Stimulated activated CD4-positive, alpha-beta T cell treated with anti-CD3 and anti-CD28 coated beads, TNF-alpha, amount 100 ng/mL, for 1 hour (primary cell): ENCODE data around the gene SETD5.

Experiments used
- DNase-seq, 3 donors: peaks; one replicate each; pipeline ENCODE4 v3.0.0-alpha.2; 2020; ENCODE audit warnings: low read depth in 3 of 3, low spot score in 1 of 3

SETD5 gene

DNA sequence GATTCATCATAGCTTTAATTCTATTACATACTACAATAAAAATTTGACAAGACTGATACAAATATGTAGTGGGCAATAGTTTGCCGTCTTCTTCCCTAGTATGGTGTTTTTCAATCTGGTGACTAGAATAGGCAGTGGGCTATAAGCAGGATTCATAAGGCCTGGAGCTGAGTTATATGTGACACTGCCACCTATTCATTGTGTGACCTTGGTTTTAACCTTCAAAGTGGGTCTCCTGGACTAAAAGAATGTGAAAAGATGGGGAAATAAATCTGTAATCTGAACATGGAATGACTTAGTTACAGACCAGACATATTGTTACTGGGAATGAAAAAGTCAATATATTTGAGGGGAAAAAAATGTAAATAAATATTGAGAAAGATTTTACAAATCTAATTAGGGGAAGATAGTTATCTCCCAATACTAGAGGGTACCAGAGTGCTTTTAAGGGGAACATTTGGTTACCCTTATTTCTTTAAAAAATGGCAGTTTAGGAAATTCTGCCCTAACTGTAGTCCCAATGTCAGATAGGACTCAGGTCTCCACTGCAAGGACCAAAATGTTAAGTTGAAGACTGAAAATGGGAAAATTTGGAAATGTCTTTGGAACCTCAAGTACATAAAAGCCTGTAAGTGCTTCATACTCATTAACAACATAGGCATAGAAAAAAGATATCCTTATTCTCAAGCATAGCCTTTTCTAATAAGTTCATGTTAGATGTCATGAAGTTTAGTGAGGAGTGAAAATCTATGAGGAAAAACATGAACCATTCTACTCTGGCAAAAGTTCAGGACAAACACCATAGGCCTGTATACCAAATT is 10.7 kb upstream of the SETD5 start:
- DNase-seq = no peak

- no peak for DNase-seq
These were observed 10.1 kb upstream of the SETD5 start for GRCh38 chr3:9387322-9387655.

GRCh38 chr3:9388142-9388541 is 9.3 kb upstream of the SETD5 start:
- no peak for DNase-seq

DNA sequence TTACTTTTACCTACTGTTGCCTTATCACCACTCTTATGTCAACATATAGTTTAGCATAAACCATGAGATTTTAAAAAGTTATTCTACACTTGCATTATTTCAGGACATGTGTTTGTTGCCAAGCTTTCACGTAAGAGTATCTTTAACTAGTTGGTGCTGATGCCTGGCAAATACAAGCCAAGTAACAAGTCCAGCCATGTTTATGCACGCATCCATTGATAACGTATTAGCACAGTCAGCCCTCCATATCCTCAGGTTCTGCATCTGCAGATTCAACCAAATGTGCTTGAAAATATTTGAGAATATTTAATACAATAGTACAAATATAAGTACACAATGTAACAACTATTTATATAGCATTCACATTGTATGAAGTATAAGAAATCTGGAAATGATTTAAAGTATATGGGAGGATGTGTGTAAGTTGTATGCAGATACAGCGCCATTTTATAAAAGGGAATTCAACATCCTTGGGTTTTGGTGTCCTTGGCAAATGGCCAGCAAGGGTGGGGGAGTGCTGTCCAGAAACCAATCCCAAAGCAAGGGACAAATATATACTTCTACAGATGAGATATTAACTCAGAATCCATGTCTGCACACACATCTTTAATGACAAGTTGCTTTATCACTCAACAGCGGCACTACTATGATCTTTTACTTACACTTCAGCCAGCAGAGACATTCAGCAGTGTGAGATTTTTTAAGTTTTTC is 8.7 kb upstream of the SETD5 start:
- DNase-seq = no peak

GRCh38 chr3:9390265-9390888 is 7.0 kb upstream of the SETD5 start:
- DNase-seq = no peak

- DNase-seq = no peak
These were observed 5.4 kb upstream of the SETD5 start for GRCh38 chr3:9392041-9392440.

DNA sequence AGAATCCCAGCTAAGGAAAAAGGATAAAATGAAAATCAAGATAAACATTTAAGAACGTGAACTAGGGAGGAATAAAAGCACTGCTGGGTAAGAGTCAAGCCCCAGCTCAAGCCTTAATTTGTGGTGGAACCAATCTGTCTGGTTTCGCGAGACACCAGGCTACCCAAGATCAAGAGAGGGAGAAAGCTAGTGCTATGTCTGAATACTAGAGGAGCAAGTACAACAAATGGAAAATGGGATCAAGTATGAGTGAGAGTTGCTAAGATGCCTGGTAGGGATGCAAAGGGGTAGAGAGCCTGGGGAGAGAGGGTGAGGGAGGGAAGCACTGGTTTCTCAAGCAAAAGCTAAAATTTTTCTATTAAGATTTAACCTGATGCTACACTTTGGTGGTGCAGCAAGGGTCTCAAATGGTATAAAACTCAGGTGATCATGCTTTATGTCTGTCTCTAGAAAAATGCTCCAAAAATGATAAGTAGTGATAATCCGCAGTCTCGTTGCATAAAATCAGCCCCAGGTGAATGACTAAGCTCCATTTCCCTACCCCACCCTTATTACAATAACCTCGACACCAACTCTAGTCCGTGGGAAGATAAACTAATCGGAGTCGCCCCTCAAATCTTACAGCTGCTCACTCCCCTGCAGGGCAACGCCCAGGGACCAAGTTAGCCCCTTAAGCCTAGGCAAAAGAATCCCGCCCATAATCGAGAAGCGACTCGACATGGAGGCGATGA is 1.7 kb upstream of the SETD5 start:
- no peak for DNase-seq

GRCh38 chr3:9396301-9396631 is 1.1 kb upstream of the SETD5 start:
- peak; percentile 43 to 58 (median 52) for DNase-seq

DNA sequence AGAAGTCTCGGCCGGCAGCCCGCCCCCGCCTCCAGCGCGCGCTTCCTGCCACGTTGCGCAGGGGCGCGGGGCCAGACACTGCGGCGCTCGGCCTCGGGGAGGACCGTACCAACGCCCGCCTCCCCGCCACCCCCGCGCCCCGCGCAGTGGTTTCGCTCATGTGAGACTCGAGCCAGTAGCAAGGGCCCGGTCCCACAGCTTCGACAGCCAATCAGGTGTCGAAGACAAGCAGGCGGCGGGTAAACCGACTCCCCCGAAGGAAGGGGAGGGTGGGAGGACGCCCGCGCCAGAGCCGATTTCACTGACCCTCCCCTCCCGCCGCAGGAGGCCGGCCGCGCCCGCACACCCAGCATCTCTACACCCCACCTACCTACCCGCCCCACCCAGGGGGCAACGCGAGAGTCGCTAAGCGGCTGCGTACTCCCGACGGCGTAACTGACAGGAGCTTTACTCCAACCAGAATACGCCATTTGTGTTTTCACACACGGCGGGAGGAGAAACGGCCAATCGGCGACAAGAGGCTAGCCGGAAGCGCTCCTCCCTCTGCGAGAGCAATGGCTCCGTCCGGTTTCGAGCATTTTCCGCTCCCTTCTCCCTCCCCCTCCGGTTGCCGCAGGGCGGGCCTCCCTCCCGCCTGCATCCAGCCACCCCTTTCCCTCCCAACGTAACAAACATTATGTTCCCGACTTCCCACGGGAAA is 633 bp upstream of the SETD5 start:
- DNase-seq = peak; percentile 95 to 97 (median 95)

GRCh38 chr3:9397906-9398699 is 688 bp downstream of the SETD5 start:
- DNase-seq = no peak

DNA sequence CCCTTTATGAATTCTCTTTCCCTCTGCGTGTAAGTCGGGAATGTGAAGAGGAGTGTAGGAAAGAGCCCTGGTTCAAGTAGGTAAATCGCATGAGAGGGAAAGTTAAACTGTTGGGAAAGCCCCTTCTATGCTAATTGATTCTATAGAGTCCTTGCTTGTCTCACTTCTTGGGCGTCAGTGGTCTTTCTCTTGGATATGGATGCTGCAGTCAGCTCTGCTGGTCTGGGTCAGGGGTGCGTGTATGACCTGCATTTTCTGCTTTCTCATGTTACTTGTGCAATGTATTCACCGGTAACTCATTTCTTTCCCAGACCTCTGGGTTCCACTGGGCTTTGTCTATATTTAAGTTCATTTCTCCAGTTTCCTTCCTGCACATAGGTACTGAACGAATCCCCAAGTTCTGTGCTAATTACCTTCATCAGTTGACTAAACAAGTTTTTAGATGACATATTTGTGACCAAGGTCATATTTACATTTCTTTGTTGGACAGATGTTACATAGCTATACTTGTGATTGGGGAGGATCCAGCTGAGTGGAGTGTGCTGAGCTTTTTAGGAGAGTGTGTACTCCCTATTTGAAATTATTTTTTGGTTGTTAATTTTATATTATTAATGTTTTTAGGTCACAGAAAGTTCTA is 1.4 kb downstream of the SETD5 start:
- no peak for DNase-seq

- DNase-seq = no peak
These were observed 1.9 kb downstream of the SETD5 start for GRCh38 chr3:9399337-9399703.

DNA sequence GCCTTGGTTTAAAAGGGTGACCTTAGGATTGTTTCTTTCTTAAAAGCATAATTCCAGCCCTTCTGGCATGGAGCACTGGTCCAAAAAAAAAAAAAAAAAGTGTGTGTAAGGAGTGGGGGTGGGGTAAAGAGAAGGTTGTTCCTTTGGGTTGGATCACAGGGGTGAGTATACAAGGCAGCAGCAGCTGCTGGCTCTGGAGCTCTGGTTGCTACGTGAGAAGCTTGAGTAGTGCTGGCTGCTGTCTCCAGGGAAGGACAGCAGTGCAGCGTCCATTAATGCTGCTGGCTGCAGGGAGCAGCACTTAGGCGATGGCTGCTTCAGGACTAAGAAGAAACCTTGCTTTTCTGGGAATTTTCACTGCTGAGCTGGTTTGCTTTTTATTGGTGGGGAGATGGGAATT is 2.3 kb downstream of the SETD5 start:
- no peak for DNase-seq

DNA sequence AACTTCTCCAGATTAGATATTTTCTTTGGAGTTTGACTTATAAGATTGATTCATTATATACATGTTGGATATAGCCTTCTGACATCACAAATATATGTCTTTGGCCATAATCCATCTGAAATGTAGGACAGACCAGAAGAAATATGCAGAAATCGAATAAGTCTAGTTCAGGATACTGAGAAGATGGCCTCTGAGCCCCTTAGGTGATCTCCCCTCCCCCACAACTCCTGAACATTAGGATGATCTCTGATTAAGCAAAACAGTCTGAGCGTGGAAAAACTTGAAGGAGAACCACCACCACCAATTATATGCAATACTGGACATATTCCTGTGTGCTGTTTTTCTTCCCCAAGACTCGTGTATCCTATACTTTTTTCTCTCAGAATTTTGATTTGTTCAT is 3.2 kb downstream of the SETD5 start:
- no peak for DNase-seq

DNA sequence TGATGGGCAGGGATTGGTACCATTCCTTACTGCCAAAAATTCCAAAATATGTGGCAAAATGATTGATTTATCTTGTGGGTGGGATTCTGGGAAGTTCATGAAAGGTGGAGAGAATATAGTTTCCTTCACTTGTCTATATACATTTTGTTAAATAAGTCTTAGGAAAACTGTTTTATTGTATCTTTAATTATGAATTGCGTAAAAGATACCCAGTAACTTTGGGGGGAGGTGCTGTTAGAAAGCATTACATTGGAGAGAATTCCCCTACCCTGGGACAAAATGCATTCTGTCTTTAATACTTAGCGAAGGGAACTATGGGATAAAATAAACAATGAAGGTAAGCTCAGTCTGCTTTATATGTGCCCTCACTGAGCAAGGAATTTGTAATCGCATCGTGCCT is 4.6 kb downstream of the SETD5 start:
- no peak for DNase-seq

DNA sequence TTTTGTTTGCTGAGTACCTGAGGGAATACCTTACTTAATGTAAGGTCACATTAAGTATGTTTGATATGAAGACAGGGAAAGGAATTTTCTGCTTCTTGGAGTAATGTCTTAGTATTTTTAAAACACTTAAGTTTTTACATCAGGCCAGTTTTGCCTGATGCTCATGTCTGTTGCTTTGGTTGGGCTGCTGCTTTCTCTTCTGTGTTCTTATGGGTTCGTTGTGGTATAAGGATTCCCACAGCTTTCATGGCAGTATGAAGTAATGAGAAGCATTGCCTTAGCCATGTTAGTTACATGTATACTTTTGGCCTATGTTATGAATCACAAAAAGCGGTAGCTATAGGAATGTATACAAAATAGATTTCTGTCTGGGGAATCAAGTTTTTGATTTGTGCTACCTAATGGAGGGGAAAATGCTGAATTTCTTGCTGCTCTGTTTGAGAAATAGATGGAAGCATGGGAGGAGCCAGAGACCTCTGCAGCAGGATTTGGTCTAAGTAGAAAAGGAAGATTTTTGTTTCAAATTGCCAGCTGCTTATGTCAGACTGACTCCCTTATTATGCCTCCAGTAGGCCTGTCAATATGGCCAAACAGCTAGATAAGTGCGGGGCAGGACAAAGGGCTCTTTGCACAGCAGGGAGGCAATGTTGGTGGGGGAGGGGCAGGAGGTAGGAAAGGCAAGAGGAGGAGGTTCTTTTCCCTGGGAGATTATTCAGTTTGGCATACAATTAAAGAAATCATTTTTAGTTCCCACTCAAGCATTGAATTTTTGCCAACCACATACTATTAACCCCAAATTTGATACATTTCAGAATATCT is 5.2 kb downstream of the SETD5 start:
- no peak for DNase-seq

GRCh38 chr3:9403463-9403862 is 6.0 kb downstream of the SETD5 start:
- DNase-seq = no peak

- no peak for DNase-seq
These were observed 7.3 kb downstream of the SETD5 start for GRCh38 chr3:9404680-9405079.

DNA sequence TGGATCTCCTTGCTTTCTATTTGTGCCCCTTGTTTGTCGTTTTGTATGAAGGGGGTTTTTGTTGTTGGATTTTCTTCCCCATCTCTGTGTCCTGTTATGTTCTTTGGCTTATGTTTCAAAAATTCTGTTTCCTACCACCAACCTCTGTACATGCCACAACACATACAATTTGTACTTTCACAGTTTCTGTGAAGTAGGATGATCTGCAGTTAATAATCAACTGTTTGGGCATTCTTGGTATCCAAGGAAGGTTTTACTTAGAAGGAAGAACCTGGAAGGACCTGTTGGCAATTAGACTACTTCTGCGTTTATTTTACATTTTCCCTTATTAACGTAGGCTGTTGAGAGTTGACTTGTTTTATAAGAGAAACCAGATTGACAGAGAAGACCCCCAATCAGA is 8.3 kb downstream of the SETD5 start:
- no peak for DNase-seq
